OCI-LY3 (cell line): ENCODE measurements around the gene FRAS1.

Experiments used
- H2AFZ ChIP-seq: fragments of 200-600, 300-600 bp; shearing (Covaris generic); 2 replicates; pipeline ENCODE4 v1.6.0; 2014; ENCODE audit warnings: antibody characterized with exemption, low read depth, low read length
- H3K27ac ChIP-seq: fragments of 200-600, 300-600 bp; sonication (generic); 2 replicates; pipeline ENCODE4 v1.5.1; 2014; ENCODE audit warnings: mild to moderate bottlenecking, low read length, moderate library complexity, mixed read lengths
- H3K27me3 ChIP-seq: fragments of 200-600, 300-600 bp; sonication (generic); 2 replicates; pipeline ENCODE4 v1.6.1; 2014; ENCODE audit warnings: low read depth, low read length, mixed read lengths
- H3K36me3 ChIP-seq: fragments of 200-600, 300-600 bp; sonication (generic); replicated peaks from 2 replicates; pipeline ENCODE3; 2014; ENCODE audit warnings: low read depth, low read length, mixed read lengths
- H3K4me1 ChIP-seq: fragments of 300-600, 200-600 bp; sonication (generic); 2 replicates; pipeline ENCODE4 v1.6.1; 2014; ENCODE audit warnings: low read length, mixed read lengths
- H3K4me2 ChIP-seq: fragments of 200-600, 300-600 bp; sonication (generic); 2 replicates; pipeline ENCODE4 v1.6.1; 2014; ENCODE audit warnings: low read length, mixed read lengths
- H3K4me3 ChIP-seq: fragments of 300-600, 200-600 bp; sonication (generic); 2 replicates; pipeline ENCODE4 v1.5.1; 2014; ENCODE audit warnings: antibody characterized with exemption, mild to moderate bottlenecking, low read length, moderate library complexity
- H3K79me2 ChIP-seq: fragments of 300-600, 200-600 bp; shearing (Covaris generic); 2 replicates; pipeline ENCODE4 v1.6.1; 2014; ENCODE audit warnings: mild to moderate bottlenecking, low read length, mixed read lengths
- H3K9ac ChIP-seq: fragments of 300-600, 200-600 bp; shearing (Covaris generic); 2 replicates; pipeline ENCODE4 v1.6.0; 2014; ENCODE audit warnings: mild to moderate bottlenecking, low read length, moderate library complexity
- H3K9me3 ChIP-seq: fragments of 200-600, 300-600 bp; shearing (Covaris generic); 2 replicates; pipeline ENCODE4 v1.6.1; 2014; ENCODE audit warnings: low read length, mixed read lengths; ENCODE audit not compliant: insufficient read depth
- H4K20me1 ChIP-seq: fragments of 200-600, 300-600 bp; sonication (generic); 2 replicates; pipeline ENCODE4 v1.6.1; 2016; ENCODE audit warnings: low read length, mixed read lengths; ENCODE audit not compliant: insufficient read depth
- EZH2phosphoT487 ChIP-seq: fragments of 200-600 bp; shearing (Covaris generic); IDR thresholded peaks from 2 replicates; pipeline ENCODE4 v1.6.1; 2018; ENCODE audit warnings: antibody characterized with exemption, mixed run types, low read depth
- TF ChIP-seq, protein P1 (sequence below): fragments of 200-600, 300-600 bp; sonication (generic); IDR thresholded peaks from 2 replicates; pipeline ENCODE4 v1.5.1; 2014; ENCODE audit warnings: antibody characterized with exemption, low read length, low read depth

Gene FRAS1

DNA sequence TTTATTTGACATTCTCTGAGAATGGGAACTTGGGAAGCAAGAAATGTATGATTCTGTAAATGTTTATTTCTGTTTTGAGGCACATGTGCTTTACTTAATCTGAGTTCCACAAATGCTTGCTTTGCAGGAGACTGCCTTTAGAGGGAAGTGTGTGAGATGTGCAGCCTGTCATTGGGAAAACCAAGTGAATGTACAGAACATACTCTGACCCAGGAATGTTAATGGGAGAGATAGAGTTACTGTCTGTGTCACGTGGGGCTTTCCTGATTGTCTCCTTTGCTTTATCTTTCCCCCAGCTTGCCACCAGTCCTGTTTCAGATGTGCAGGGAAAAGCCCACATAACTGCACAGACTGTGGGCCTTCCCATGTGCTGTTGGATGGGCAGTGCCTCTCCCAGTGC lies 275.9 kb downstream of the FRAS1 start:
- no peak overlapping the region for H3K4me3 ChIP-seq
- no peak overlapping the region for H2AFZ ChIP-seq
- H3K27me3 ChIP-seq = no peaks in the 10 kb centered on the region
- TF ChIP-seq EZH2phosphoT487 = no peak
- TF ChIP-seq, protein P1, sequence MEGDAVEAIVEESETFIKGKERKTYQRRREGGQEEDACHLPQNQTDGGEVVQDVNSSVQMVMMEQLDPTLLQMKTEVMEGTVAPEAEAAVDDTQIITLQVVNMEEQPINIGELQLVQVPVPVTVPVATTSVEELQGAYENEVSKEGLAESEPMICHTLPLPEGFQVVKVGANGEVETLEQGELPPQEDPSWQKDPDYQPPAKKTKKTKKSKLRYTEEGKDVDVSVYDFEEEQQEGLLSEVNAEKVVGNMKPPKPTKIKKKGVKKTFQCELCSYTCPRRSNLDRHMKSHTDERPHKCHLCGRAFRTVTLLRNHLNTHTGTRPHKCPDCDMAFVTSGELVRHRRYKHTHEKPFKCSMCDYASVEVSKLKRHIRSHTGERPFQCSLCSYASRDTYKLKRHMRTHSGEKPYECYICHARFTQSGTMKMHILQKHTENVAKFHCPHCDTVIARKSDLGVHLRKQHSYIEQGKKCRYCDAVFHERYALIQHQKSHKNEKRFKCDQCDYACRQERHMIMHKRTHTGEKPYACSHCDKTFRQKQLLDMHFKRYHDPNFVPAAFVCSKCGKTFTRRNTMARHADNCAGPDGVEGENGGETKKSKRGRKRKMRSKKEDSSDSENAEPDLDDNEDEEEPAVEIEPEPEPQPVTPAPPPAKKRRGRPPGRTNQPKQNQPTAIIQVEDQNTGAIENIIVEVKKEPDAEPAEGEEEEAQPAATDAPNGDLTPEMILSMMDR = no peak
- H3K4me1 ChIP-seq = peaks cover 8% of the 10 kb centered on the region; the same call in 1 of the 2 replicates
- H3K36me3 ChIP-seq = no peaks in the 10 kb centered on the region
- H3K9me3 ChIP-seq = no peaks in the 10 kb centered on the region
- H3K27ac ChIP-seq = no peak overlapping the region
- no peaks in the 10 kb centered on the region for H3K79me2 ChIP-seq
- H3K4me2 ChIP-seq = no peak overlapping the region
- H3K9ac ChIP-seq = no peak overlapping the region
- H4K20me1 ChIP-seq = no peaks in the 10 kb centered on the region

- Histone ChIP-seq H3K9ac (no peak overlapping the region), H3K4me2 (no peak overlapping the region), H4K20me1 (no peaks in the 10 kb centered on the region), H3K27me3 (no peaks in the 10 kb centered on the region), H3K4me3 (no peak overlapping the region), H3K4me1 (peaks cover 8% of the 10 kb centered on the region; the same call in 1 of the 2 replicates), H3K27ac (no peak overlapping the region), H3K9me3 (no peaks in the 10 kb centered on the region), H3K36me3 (no peaks in the 10 kb centered on the region), H3K79me2 (no peaks in the 10 kb centered on the region), H2AFZ (no peak overlapping the region)
- no peak for TF ChIP-seq EZH2phosphoT487
- TF ChIP-seq, protein P1 = no peak
Observed at GRCh38 chr4:78336093-78336943, 279.2 kb downstream of the FRAS1 start.

DNA sequence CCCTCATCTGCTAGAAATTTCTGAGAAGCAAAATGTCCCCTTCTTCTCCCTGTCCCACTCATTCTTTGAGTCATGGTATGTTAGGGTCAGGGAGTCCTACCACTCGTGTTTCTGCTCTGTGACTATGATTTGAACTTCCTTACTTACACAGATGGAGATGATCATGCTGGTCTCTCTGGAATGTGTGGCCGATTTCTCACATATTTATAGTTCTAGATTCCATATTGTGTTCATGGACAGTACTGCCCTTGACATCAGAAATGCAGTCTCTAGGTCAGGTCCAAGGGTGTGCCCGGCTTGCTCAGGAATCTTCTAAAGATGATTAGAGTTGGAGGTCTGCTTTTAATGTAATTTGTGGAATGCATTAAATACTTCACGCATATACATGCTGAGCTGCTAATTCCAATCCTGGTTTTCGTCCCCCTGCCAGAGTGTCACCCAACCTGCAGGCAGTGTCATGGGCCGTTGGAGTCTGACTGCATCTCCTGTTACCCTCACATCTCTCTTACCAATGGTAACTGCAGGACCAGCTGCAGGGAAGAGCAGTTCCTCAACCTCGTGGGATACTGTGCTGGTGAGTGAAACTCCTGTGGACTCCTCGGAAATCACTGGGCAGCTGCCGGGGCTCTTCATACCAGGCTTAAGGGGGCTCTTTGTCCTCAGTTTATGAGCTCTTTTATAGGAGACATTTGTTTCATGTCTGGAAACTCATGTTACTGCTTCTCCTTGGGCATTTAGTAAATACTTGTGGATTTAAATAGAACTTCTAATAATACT lies 280.3 kb downstream of the FRAS1 start:
- Histone ChIP-seq H3K36me3 (no peaks in the 10 kb centered on the region), H3K27ac (no peak overlapping the region), H3K4me3 (no peak overlapping the region), H2AFZ (no peak overlapping the region), H3K27me3 (no peaks in the 10 kb centered on the region; the same call in 1 of the 2 replicates), H3K9me3 (no peaks in the 10 kb centered on the region), H3K4me2 (no peak overlapping the region), H4K20me1 (no peaks in the 10 kb centered on the region), H3K4me1 (peaks cover 8% of the 10 kb centered on the region; the same call in 1 of the 2 replicates), H3K79me2 (no peaks in the 10 kb centered on the region), H3K9ac (no peak overlapping the region)
- TF ChIP-seq, protein P1 = no peak
- no peak for TF ChIP-seq EZH2phosphoT487

DNA sequence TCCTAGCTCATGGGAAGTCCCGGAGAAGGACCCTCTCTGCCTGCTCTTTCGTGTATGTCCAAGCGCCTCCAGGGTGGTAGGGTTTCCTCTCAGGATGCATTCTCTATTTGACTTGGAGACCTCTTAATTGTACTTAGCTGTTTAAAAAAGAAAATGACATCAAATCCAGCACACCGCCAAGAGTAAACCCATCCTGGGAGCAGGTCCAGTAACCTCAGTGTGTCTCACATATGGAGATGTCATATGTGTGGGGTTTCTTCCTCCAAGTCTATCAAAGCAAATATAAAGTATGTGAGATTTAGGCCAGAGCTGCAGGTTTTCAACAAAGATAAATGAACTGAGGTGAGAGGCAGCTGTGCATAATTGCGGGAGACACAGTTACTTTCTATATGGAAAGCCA lies 285.0 kb downstream of the FRAS1 start:
- no peaks in the 10 kb centered on the region for H3K9me3 ChIP-seq
- H3K27me3 ChIP-seq = peaks cover 10% of the 10 kb centered on the region; the same call in 1 of the 2 replicates
- no peaks in the 10 kb centered on the region for H4K20me1 ChIP-seq
- H3K4me2 ChIP-seq = no peak overlapping the region
- no peak overlapping the region for H3K27ac ChIP-seq
- TF ChIP-seq, protein P1 = no peak
- TF ChIP-seq EZH2phosphoT487 = no peak
- H3K4me1 ChIP-seq = no peaks in the 10 kb centered on the region
- H3K9ac ChIP-seq = no peak overlapping the region
- H3K4me3 ChIP-seq = no peak overlapping the region
- no peaks in the 10 kb centered on the region for H3K36me3 ChIP-seq
- no peak overlapping the region for H2AFZ ChIP-seq
- no peaks in the 10 kb centered on the region for H3K79me2 ChIP-seq
